HG03558 (cell line): ENCODE results near the gene CLUH.
"Not testable (repeated sequence)": the region's sequence is repeated elsewhere in the genome, so short reads cannot be mapped to it uniquely, and the experiment has no call there.

ENCODE experiments used
- ATAC-seq: cut with Tn5 transposase; IDR thresholded peaks from one replicate; pipeline ENCODE4 v1.9.1; 2021; ENCODE audit warnings: moderate number of reproducible peaks; ENCODE audit not compliant: unreplicated experiment; ENCODE audit errors: extremely low read depth

CLUH gene

GRCh38 chr17:2691069-2691871, 20.3 kb downstream of the CLUH start:
- ATAC-seq: no peak

DNA sequence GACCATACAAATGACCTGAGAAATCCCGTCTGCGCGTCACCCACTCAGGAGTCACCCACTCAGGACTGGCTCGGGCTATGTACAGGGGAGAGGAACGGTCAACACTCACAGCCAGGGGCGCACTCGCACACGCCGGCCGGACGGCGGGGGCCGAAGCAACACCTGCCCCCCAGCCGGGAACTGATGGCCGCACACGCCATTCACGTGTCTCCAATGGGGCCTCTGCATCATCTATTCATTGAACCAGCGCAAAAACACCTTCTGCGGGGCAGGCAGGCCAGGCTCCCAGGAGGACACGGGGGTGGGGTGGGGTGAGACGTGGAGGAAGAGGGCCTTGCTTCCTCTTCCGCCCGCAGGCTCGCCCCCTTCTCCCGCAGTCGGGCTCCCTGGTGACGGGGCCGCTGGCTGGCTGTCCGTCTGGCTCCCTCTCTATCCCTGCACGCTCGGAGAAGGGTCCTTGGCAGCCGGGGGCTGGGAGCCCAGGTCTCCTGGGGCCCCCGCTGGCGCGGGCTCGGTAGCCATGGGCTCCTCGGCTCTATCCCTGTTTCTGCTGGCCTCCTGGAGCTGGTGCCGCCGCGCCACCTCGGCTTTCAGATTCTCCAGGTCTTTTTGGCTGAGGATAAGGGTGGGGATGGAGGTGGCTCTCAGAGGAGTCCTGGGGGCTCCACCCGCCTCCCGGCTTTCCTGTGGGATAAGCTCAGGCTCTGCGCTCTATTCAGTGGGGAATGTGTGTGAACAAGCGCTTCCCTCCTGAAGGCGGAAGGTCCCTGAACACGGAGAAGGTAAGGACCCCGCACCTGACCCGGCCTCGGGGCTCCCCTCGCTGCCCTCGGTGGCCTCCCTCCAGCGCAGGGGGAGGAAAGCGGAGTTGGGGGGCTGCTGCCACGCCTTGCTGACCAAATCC, 21.1 kb downstream of the CLUH start:
- ATAC-seq: no peak

GRCh38 chr17:2689411-2690164, 22.0 kb downstream of the CLUH start:
- ATAC-seq: no peak

DNA sequence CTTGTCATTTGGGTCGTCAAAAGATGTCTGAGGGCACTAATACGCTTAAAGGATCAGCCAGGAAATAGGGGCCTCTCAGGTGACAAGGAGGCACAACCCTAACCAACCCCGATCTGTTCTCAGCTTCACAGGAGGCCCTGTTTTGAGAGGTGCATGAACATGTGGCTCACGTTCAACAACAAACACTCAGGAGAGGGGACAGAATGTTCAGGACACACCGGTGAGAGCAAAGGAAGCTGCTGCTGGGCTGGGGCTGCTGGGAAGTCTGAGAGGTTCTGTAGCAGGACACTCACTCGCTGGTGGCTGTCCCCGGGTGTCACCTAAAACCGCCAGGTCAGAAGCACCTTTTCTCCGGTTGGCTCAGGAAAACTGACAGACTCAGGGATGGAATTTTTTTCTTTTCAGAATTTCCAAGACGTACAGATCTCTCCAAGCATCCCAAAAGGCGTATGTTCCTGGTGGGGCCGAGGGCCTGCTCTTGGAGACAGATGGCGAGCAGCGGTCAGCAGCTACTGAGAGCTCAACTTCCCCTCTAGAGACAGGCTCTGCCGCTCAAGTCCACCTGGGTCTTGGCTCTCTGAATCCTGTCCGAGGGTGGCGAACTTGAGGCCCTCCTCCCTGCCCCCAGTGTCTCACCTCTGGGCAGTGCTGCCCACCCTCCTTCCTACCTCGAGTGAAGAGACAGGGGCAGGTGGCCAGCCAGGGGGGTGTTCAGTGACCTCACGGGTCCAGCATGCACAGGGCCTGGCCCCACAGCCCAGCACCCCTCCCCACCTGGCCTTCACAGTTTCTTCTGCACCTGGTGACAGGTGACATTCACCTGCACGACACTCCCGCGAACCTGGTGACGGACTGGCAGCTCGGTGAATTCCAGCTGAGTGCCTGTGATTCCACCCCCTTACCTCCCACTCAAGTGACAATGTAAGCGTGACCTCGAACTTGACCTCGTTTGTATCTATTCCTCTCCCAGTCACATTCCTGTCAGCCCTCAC, 22.9 kb downstream of the CLUH start:
- no peak for ATAC-seq

DNA sequence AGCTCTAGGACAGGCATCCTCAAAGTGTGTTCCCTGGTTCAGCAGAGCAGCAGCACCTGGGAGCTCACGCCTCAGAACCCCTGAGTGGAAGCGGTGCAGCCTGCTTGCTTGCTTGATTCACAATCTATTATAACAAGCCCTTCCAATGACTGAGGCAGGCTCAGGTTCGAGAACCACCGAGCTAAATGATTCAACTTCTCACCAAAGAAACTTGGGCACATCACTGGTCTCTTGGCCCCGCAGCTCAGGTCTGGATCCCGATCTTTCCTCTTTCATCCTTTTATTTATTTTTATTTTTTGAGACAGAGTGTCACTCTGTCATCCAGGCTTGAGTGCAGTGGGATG, 24.5 kb downstream of the CLUH start:
- ATAC-seq: no peak

- ATAC-seq: no peak
These were observed 25.9 kb downstream of the CLUH start for GRCh38 chr17:2685696-2686095.

DNA sequence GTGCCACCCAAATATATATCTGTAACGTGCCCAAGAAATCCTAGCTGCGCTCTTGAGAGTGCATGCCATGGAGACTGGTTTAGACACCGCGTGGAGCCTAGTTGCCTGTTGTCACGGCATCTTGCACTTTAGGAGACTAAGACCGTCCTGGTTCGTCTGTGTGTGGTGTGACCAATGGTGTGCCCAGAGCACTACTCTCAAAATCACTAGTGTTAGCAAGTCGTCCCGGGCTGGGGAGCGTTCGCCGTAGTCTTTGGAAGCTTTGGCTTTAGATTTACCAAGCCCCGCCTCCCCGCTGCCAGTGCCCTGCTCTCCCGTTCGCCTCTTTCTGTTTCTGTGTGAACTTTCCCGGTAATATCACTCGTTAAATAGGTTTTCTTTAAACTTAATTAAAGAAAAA, 27.0 kb downstream of the CLUH start:
- ATAC-seq: no peak

- ATAC-seq: no peak
These were observed 27.7 kb downstream of the CLUH start for GRCh38 chr17:2683912-2684311.

- ATAC-seq: no peak
These were observed 29.2 kb downstream of the CLUH start for GRCh38 chr17:2682176-2682938.

DNA sequence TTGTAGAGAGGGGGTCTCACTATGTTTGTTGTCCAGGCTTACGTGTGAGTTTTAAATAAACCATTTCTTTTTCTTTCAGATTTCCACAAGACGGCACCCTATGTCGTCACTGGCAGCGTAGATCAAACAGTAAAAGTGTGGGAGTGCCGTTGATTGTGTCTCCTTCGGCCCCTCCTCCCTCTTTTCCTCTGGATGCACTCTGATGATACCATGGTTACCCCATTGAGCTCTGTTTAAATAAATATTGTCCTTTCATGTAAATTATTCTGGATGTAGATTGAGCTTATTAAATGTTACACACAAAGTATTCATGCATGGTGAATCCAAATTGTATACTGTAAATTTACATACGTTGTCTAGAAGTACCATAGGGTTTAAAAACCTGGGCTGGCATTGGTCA, 29.9 kb downstream of the CLUH start:
- ATAC-seq: no peak

GRCh38 chr17:2680961-2681360, 30.6 kb downstream of the CLUH start:
- no peak for ATAC-seq

- not testable (repeated sequence) for ATAC-seq
These were observed 32.3 kb downstream of the CLUH start for GRCh38 chr17:2679247-2679646.

- no peak for ATAC-seq
These were observed 39.5 kb downstream of the CLUH start for GRCh38 chr17:2672026-2672425.

- ATAC-seq: not testable (repeated sequence)
These were observed 51.2 kb downstream of the CLUH start for GRCh38 chr17:2660410-2660809.

- ATAC-seq: not testable (repeated sequence)
These were observed 52.2 kb downstream of the CLUH start for GRCh38 chr17:2659337-2659736.

DNA sequence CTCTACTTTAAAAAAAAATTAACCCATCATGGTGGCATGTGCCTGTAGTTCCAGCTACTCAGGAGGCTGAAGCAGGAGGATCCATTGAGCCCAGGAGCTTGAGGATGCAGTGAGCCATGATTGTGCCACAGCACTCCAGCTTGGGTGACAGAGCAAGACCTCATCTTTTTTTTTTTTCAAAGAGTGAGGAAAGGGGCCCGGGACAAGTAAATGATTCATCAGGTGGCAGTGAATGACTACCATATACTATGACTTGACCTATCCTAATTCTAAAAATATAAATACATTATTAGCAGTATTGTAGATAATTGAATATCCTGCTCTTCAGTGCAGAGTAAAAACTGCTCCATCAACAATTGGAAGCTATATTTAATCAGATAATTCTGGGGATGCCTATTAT, 55.3 kb downstream of the CLUH start:
- ATAC-seq: no peak

GRCh38 chr17:2655546-2655945, 56.0 kb downstream of the CLUH start:
- ATAC-seq: no peak

DNA sequence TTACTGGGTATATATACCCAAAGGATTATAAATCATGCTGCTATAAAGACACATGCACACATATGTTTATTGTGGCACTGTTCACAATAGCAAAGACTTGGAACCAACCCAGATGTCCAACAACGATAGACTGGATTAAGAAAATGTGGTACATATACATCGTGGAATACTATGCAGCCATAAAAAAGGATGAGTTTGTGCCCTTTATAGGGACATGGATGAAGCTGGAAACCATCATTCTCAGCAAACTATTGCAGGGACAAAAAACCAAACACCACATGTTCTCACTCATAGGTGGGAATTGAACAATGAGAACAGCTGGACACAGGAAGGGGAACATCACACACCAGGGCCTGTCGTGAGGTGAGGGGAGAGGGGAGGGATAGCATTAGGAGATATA, 58.7 kb downstream of the CLUH start:
- ATAC-seq: not testable (repeated sequence)

DNA sequence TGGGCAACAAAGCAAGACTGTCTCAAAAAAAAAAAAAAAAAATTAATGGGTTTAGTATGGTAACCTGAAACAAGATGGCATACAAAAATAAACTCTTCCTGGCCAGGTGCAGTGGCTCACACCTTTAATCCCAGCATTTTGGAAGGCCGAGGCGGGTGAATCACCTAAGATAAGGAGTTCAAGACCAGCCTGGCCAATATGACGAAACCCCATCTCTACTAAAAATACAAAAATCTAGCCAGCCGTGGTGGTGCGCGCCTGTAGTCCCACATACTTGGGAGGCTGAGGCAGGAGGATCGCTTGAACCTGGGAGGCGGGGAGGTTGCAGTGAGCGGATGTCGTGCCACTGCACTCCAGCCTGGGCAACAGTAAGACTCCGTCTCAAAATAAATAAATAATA, 62.4 kb downstream of the CLUH start:
- no peak for ATAC-seq
